Measurements from ENCODE around the gene FAU.
A peak's percentile ranks its signal among the peaks of the same experiment; 100 is the strongest.

FAU gene

DNA sequence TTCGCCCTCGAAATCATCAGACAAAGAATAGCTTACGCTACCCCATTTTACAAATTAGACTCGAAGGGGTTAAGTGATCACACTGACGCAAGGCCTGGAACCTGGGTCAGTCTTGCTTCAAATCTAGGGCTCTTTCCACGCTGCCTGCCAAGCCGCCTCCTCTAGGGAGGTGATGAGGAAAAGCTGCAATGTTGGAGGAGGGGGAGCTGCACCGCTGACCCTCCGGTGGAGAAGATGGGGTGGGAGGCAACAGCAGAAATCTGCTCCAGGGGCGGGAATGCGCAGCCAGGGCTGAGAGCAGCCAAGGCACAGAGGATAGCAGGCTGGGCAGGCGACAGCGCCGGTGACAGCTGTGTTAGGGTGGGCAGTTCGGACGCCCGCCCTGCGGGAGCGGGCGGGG is 11.8 kb upstream of the FAU start:
- in situ Hi-C loops (cut with HindIII; ENCODE audit: low pct_unique_long_range_greater_than_20kb, low sequenced_read_pairs): no loop called here
- TF ChIP-seq JUND (IDR thresholded peaks at IDR 0.05; ENCODE audit: low read depth): no peak
- DNase-seq (ENCODE audit: low read depth in 1 of 2, low spot score in 1 of 2): no peak

- DNase-seq (ENCODE audit: low read depth in 1 of 2, low spot score in 1 of 2): peak; percentile 78 to 92
- in situ Hi-C loops (cut with HindIII; ENCODE audit: low pct_unique_long_range_greater_than_20kb, low sequenced_read_pairs): no loop called here
- TF ChIP-seq JUND (IDR thresholded peaks at IDR 0.05; ENCODE audit: low read depth): no peak
Observed at GRCh38 chr11:65132988-65133700, 11.2 kb upstream of the FAU start.

DNA sequence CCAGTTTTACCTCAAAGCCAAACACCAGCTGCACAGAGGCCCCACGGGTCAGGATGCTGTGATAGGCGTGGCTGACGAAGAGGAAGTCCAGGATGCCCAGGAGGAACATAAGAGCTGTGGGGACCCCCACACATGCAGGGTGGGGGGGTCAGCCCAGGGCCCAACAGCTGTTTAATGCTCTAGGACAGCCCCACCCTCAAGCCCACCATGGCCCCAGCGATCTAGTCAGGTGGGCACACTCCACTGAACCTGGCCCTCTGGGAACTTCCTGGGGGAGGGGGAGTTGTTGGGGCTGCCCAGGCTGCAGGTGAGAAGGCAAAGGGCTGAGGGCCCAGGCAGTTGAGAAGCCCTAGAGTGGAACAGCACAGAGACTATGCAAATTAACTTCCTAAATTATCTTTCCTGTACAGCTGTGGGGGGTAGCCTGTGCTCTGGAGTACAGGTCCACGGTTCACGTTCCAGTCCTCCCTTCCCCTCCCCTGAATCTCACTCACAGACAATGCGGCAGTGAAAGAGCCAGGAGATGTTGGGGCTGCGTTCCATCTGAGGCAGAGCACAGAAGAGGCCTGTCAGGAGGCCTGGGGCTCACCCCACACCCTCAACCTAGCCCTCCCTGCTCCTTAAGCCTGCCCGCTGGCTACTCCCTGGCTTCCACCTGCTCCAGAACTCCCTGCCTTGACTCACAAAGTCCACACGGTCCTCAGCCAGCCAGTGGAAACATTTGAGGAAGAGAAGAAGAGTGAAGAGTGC is 10.5 kb upstream of the FAU start:
- DNase-seq (ENCODE audit: low read depth in 1 of 2, low spot score in 1 of 2): no peak
- in situ Hi-C loops (cut with HindIII; ENCODE audit: low pct_unique_long_range_greater_than_20kb, low sequenced_read_pairs): no loop called here
- TF ChIP-seq JUND (IDR thresholded peaks at IDR 0.05; ENCODE audit: low read depth): no peak

GRCh38 chr11:65131895-65132237 is 9.9 kb upstream of the FAU start:
- in situ Hi-C loops (cut with HindIII; ENCODE audit: low pct_unique_long_range_greater_than_20kb, low sequenced_read_pairs): no loop called here
- no peak for TF ChIP-seq JUND (IDR thresholded peaks at IDR 0.05; ENCODE audit: low read depth)
- DNase-seq (ENCODE audit: low read depth in 1 of 2, low spot score in 1 of 2): no peak

DNA sequence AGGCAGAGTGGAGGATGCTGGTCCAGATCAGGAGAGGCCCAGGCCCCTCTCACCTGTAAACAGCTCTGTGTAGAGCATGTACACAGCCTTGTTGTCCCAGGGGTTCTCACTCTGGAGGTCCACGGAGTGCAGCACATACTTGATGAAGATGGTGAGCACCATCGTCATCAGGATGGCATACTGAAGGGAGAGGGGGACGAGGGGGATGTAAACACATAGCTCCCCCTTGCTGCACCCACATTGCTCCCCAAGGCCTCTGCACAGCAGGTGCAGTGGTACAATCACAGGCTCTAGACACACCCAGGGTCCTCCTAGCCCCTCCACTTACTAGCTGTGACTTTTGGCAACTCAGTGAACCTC is 9.5 kb upstream of the FAU start:
- DNase-seq (ENCODE audit: low read depth in 1 of 2, low spot score in 1 of 2): no peak
- in situ Hi-C loops (cut with HindIII; ENCODE audit: low pct_unique_long_range_greater_than_20kb, low sequenced_read_pairs): no loop called here
- TF ChIP-seq JUND (IDR thresholded peaks at IDR 0.05; ENCODE audit: low read depth): no peak

DNA sequence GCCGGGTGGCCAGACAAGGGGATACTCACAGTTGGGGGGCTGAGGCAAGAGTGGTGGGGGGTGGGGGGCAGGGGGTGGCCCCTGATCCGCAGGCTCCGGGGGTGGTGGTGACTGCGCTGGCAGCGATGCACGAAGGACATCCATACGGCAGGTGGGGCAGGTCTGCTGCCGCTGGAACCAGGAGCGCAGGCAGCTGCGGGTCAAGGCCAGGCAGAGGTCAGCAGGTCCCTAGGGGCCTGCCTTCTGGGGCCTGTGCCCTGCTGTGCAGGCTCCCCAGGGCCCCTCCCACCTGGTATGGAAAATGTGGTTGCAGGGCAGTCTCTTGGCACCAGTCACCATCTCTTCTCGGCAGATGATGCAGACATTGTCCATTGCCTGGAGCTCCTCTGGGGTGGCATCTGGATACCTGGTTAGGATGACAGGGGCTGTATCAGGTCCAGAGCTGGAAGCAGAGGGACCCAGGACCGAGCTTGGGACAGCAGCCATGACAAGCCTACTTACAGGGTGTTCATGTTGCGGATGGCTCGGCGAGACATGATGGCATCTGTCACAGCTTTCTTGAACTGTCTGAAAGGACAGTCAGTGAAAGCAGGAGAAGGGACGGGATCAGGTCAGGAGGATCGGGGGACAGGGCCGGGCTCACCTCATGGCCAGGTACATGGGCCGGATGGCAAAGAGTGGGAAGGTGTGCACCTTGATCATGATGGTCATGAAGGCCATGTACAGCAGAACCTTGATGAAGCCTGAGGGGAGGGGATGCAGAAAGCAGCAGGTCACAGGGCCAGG is 8.9 kb upstream of the FAU start:
- TF ChIP-seq JUND (IDR thresholded peaks at IDR 0.05; ENCODE audit: low read depth): no peak
- in situ Hi-C loops (cut with HindIII; ENCODE audit: low pct_unique_long_range_greater_than_20kb, low sequenced_read_pairs): no loop called here
- no peak for DNase-seq (ENCODE audit: low read depth in 1 of 2, low spot score in 1 of 2)

DNA sequence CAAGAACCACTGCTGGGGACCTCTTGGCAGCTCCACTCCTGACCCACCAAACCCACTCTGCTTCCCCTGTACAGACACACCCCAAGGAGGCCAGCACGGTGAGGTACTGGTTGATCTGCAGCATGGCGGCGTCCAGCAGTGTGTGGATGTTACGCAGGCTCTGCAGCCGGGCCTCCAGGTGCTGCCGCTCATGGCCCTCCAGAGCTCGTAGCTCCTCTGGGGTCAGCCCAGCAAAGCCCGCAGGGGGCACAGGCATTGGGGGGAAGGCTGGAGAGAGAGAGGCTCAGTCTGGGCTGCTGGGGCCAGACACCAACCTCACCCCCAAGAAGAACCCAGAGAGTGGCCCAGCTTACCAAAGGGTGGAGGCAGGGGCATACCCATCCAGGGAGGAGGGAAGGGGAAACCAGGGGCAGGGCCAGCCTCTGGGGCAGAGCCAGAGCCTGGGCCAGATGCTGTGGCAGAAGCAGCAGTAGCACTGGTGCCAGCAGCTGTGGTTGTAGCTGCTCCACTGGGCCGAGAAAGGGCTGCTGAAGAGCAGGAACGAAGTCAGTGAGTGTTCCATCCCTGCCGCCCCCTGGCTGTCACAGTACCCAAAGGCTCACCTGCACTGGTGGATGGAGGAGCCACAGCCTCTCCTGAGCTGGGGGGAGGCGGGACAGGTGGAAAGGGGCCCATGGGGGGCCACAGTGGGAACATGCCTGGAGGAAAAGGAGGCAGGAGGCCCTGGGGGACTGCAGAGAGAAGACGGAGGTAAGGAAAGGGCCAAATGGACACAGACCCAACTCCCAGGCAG is 7.9 kb upstream of the FAU start:
- in situ Hi-C loops (cut with HindIII; ENCODE audit: low pct_unique_long_range_greater_than_20kb, low sequenced_read_pairs): no loop called here
- no peak for DNase-seq (ENCODE audit: low read depth in 1 of 2, low spot score in 1 of 2)
- TF ChIP-seq JUND (IDR thresholded peaks at IDR 0.05; ENCODE audit: low read depth): no peak

DNA sequence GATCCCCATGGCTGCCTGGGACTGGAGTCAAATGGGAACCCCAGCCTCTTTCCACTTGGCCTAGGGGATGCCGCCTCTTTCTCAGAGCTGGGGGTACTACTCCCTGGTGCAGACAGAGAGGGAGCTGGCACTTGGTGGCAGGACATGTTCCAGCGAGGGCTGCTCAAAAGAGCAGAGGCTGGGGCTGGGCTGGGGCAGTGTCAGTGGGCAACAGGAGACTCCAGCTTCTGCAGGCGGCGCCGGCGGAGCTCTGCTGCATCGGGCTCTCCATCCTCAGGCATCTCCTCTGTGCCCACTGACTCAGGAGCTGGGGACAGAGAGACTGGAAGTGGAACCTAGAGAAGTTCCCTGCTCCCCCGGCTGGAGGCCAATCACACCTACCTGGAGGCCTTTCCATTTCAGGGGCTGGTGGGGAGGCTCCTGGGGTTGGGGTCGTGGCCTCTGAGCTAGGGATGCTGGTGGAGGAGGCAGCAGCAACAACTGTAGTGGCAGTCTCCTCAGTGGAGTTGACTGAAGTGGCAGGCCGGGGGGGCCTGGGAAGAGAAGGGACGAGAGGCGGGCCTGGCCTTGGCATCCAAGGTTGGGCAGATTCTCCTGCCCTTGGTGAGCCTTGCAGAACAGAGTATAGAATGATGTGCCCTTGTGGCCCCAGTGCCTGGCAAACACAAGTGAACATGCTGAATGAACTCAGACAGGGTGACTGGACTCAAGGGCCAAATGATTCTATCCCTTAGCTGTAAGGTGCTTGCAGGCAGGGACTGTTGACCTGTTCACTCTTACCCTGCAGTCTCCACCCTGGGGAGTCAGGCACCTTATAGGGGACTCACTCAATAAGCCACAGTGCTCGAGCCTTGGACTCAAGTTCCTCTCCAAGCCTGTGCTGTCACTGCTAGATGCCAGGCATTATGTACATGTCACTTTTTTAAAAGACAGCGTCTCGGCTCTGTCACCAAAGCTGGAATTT is 6.5 kb upstream of the FAU start:
- no peak for DNase-seq (ENCODE audit: low read depth in 1 of 2, low spot score in 1 of 2)
- TF ChIP-seq JUND (IDR thresholded peaks at IDR 0.05; ENCODE audit: low read depth): no peak
- in situ Hi-C loops (cut with HindIII; ENCODE audit: low pct_unique_long_range_greater_than_20kb, low sequenced_read_pairs): no loop called here

- no peak for DNase-seq (ENCODE audit: low read depth in 1 of 2, low spot score in 1 of 2)
- in situ Hi-C loops (cut with HindIII; ENCODE audit: low pct_unique_long_range_greater_than_20kb, low sequenced_read_pairs): no loop called here
Observed at GRCh38 chr11:65127473-65128181, 5.7 kb upstream of the FAU start.

DNA sequence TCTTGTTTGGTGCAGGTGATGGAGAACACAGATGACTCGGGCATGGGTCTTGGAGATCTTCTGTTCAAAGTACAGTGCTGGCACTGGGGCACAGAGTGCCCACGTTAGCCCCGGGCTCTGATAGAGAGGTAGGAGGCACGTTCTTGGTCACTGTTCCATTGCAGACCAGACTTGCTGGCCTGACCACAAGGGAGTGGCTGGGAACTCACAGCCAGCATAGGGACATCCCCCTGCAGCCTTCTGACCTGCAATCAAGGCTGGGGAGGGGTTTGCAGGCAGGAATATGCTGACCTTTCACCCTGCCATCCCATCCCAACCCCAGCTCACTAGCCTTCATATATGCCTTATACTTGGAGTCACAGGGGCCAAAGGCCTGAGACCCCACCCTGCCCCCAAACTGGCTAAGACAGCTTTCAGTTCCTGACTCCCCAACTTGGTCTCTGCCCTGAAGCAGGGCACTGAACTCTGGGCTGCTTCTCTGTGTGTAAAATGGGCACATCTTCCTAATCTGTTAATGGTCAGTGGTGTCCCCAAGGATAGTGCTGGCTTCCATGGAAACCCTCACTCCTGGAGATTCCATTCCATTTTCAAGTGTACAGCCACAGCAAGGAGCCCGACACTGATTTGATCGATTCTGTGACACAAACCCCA is 4.8 kb upstream of the FAU start:
- in situ Hi-C loops (cut with HindIII; ENCODE audit: low pct_unique_long_range_greater_than_20kb, low sequenced_read_pairs): no loop called here
- TF ChIP-seq JUND (IDR thresholded peaks at IDR 0.05; ENCODE audit: low read depth): no peak
- DNase-seq (ENCODE audit: low read depth in 1 of 2, low spot score in 1 of 2): no peak

More at GRCh38 chr11:65127473-65128181, 5.7 kb upstream of the FAU start:
- no peak for TF ChIP-seq JUND (IDR thresholded peaks at IDR 0.05; ENCODE audit: low read depth)
